HEK293 (cell line): ENCODE measurements around the gene VWA5B1.

Experiments used
- CTCF ChIA-PET: fragments of 350-600 bp; formaldehyde crosslinking; extraction: SDS; loops from one replicate; lab custom pipeline; 2021; ENCODE audit warnings: antibody characterized with exemption; lab: Yijun Ruan, JAX
- POLR2A ChIA-PET: fragments of 300-600 bp; formaldehyde crosslinking; extraction: SDS; loops from one replicate; lab custom pipeline; 2020; ENCODE audit warnings: antibody characterized with exemption, inconsistent platforms; lab: Yijun Ruan, JAX
- H3K27ac ChIP-seq: fragments of 200-500 bp; sonication (Bioruptor generic); 2 replicates; pipeline ENCODE4 v1.5.1; 2014; ENCODE audit warnings: low read depth, low read length, control low read depth, inconsistent platforms; ENCODE audit errors: extremely low read depth
- H3K36me3 ChIP-seq, 2 experiments: fragments of 200-500 bp in 1 of 2; sonication (Bioruptor generic) in 1 of 2; 1 replicate in 1 of 2; 2 replicates in 1 of 2; pipeline ENCODE4 v1.5.1; 2014 to 2017; ENCODE audit warnings: inconsistent platforms in 2 of 2, low read length in 2 of 2; ENCODE audit not compliant: control insufficient read depth in 2 of 2, insufficient read depth in 1 of 2
- H3K4me1 ChIP-seq: fragments of 200-500 bp; sonication (Bioruptor generic); 2 replicates; pipeline ENCODE4 v1.5.1; 2014; ENCODE audit warnings: mild to moderate bottlenecking, low read length, inconsistent platforms; ENCODE audit not compliant: control insufficient read depth, insufficient read depth
- H3K4me3 ChIP-seq: 2 replicates; pipeline ENCODE4 v1.5.1; 2011; ENCODE audit warnings: low read depth, mild to moderate bottlenecking, control low read depth, low read length, moderate library complexity
- H3K9me3 ChIP-seq: fragments of 200-500 bp; sonication (Bioruptor generic); 2 replicates; pipeline ENCODE4 v1.5.1; 2014; ENCODE audit warnings: low read depth, low read length, inconsistent platforms; ENCODE audit not compliant: control insufficient read depth, insufficient read depth
- GLIS2 ChIP-seq: fragments of 450-650 bp; formaldehyde crosslinking; IDR thresholded peaks from 2 replicates; pipeline ENCODE4 v1.5.1; 2016; ENCODE audit warnings: missing biosample characterization, missing genetic modification characterization
- HOXA7 ChIP-seq: sonication (generic); formaldehyde crosslinking; IDR thresholded peaks from 2 replicates; pipeline ENCODE4 v1.8.1; 2022; ENCODE audit warnings: missing genetic modification reagents, borderline replicate concordance
- HOXC10 ChIP-seq: sonication (generic); formaldehyde crosslinking; IDR thresholded peaks from 2 replicates; pipeline ENCODE4 v1.8.1; 2023; ENCODE audit warnings: mild to moderate bottlenecking, missing genetic modification reagents
- KLF10 ChIP-seq: fragments of 450-650 bp; IDR thresholded peaks from 2 replicates; pipeline ENCODE4 v1.5.1; 2018; ENCODE audit warnings: missing biosample characterization, mild to moderate bottlenecking, missing genetic modification characterization
- KLF7 ChIP-seq: fragments of 450-650 bp; formaldehyde crosslinking; IDR thresholded peaks from 2 replicates; pipeline ENCODE4 v1.5.1; 2016; ENCODE audit warnings: missing biosample characterization, missing genetic modification characterization, borderline replicate concordance
- MZF1 ChIP-seq: fragments of 450-650 bp; formaldehyde crosslinking; IDR thresholded peaks from 2 replicates; pipeline ENCODE4 v1.5.1; 2017; ENCODE audit warnings: missing biosample characterization, missing genetic modification characterization, borderline replicate concordance
- PRDM1 ChIP-seq: fragments of 450-650 bp; formaldehyde crosslinking; IDR thresholded peaks from 2 replicates; pipeline ENCODE4; 2016; ENCODE audit warnings: missing biosample characterization, missing genetic modification characterization
- RBAK ChIP-seq: fragments of 450-650 bp; formaldehyde crosslinking; IDR thresholded peaks from 2 replicates; pipeline ENCODE4 v1.5.1; 2016; ENCODE audit warnings: missing biosample characterization, missing genetic modification characterization
- ZBTB20 ChIP-seq: fragments of 450-650 bp; formaldehyde crosslinking; IDR thresholded peaks from 2 replicates; pipeline ENCODE4 v1.5.1; 2016; ENCODE audit warnings: missing biosample characterization, missing genetic modification characterization
- ZBTB21 ChIP-seq: fragments of 450-650 bp; formaldehyde crosslinking; IDR thresholded peaks from 2 replicates; pipeline ENCODE4 v1.5.1; 2017; ENCODE audit warnings: missing biosample characterization, missing genetic modification characterization
- ZNF138 ChIP-seq: fragments of 450-650 bp; formaldehyde crosslinking; IDR thresholded peaks from 2 replicates; pipeline ENCODE4 v1.5.1; 2016; ENCODE audit warnings: missing biosample characterization, missing genetic modification characterization, borderline replicate concordance
- ZNF211 ChIP-seq: fragments of 450-650 bp; formaldehyde crosslinking; IDR thresholded peaks from 2 replicates; pipeline ENCODE4 v1.5.1; 2016; ENCODE audit warnings: low read depth, missing biosample characterization, missing genetic modification characterization
- ZNF266 ChIP-seq: fragments of 450-650 bp; formaldehyde crosslinking; IDR thresholded peaks from 2 replicates; pipeline ENCODE4 v1.5.1; 2016; ENCODE audit warnings: missing biosample characterization, missing genetic modification characterization, low read depth
- ZNF335 ChIP-seq: fragments of 450-650 bp; formaldehyde crosslinking; conservative IDR thresholded peaks from 2 replicates; pipeline ENCODE4 v1.5.1; 2016; ENCODE audit warnings: missing biosample characterization, missing genetic modification characterization
- ZNF366 ChIP-seq: fragments of 450-650 bp; formaldehyde crosslinking; conservative IDR thresholded peaks from 2 replicates; pipeline ENCODE4 v1.5.1; 2016; ENCODE audit warnings: missing biosample characterization, missing genetic modification characterization
- ZNF48 ChIP-seq: fragments of 450-650 bp; formaldehyde crosslinking; IDR thresholded peaks from 2 replicates; pipeline ENCODE4 v1.5.1; 2016; ENCODE audit warnings: missing biosample characterization, missing genetic modification characterization
- ZNF544 ChIP-seq: fragments of 450-650 bp; formaldehyde crosslinking; IDR thresholded peaks from 2 replicates; pipeline ENCODE4 v1.5.0; 2017; ENCODE audit warnings: missing biosample characterization, missing genetic modification characterization
- ZNF548 ChIP-seq: fragments of 450-650 bp; formaldehyde crosslinking; IDR thresholded peaks from 2 replicates; pipeline ENCODE4 v1.5.1; 2016; ENCODE audit warnings: missing biosample characterization, missing genetic modification characterization
- ZNF76 ChIP-seq: fragments of 450-650 bp; formaldehyde crosslinking; IDR thresholded peaks from 2 replicates; pipeline ENCODE4; 2016; ENCODE audit warnings: low read depth, missing biosample characterization, missing genetic modification characterization, borderline replicate concordance
- ZNF785 ChIP-seq: fragments of 450-650 bp; formaldehyde crosslinking; IDR thresholded peaks from 2 replicates; pipeline ENCODE4 v1.5.1; 2016; ENCODE audit warnings: missing biosample characterization, missing genetic modification characterization
- ZNF792 ChIP-seq: fragments of 450-650 bp; formaldehyde crosslinking; IDR thresholded peaks from 2 replicates; pipeline ENCODE4 v1.5.1; 2016; ENCODE audit warnings: missing biosample characterization, missing genetic modification characterization
- TF ChIP-seq, protein P1 (sequence below): fragments of 450-650 bp; formaldehyde crosslinking; IDR thresholded peaks from 2 replicates; pipeline ENCODE4 v1.5.1; 2016; ENCODE audit warnings: missing biosample characterization, missing genetic modification characterization, borderline replicate concordance
- TF ChIP-seq, protein P2 (sequence below): fragments of 450-650 bp; formaldehyde crosslinking; IDR thresholded peaks from 2 replicates; pipeline ENCODE4; 2016; ENCODE audit warnings: missing biosample characterization, missing genetic modification characterization
- TF ChIP-seq, protein P3 (sequence below): fragments of 450-650 bp; formaldehyde crosslinking; IDR thresholded peaks from 2 replicates; pipeline ENCODE4 v1.5.1; 2017; ENCODE audit warnings: missing biosample characterization, missing genetic modification characterization
- TF ChIP-seq, protein P4 (sequence below): fragments of 450-650 bp; formaldehyde crosslinking; conservative IDR thresholded peaks from 2 replicates; pipeline ENCODE4 v1.5.1; 2016; ENCODE audit warnings: low read depth, missing biosample characterization, missing genetic modification characterization

The VWA5B1 gene

DNA sequence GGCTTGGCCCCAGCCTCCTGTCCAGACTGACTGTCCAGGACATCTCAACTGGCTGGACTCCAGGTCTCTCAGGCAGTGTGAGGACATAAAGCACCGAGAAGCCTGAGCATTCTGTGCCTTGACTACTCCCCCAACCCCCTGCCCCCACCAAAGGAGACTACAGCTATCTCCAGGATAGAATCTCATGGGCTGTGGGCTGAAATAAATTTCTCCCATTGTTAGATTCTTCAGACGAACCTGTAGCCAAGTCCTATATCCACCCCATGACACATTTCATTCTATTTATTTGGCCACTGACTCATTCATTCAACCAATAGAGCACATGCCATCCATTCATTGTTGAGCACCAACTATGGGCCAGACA is 11.4 kb downstream of the VWA5B1 start:
- POLR2A ChIA-PET: no interaction called here
- CTCF ChIA-PET: no interaction called here
- H3K9me3 ChIP-seq: no peaks in the 10 kb centered on the region
- no peak overlapping the region for H3K27ac ChIP-seq
- H3K36me3 ChIP-seq: no peaks in the 10 kb centered on the region
- H3K4me1 ChIP-seq: no peaks in the 10 kb centered on the region
- TF ChIP-seq ZNF76 (no peak), RBAK (tag by site-specific recombination) (no peak), ZNF266 (tag by site-specific recombination) (no peak), HOXA7 (CRISPR knock-in tag) (no peak), KLF10 (tag by site-specific recombination) (no peak), GLIS2 (no peak), ZBTB21 (tag by site-specific recombination) (no peak), HOXC10 (no peak), ZNF785 (no peak), PRDM1 (no peak), ZNF211 (no peak), MZF1 (no peak), ZNF48 (no peak), ZNF792 (tag by site-specific recombination) (no peak), ZNF544 (tag by site-specific recombination) (no peak), ZNF548 (tag by site-specific recombination) (no peak), ZBTB20 (tag by site-specific recombination) (no peak)
- TF ChIP-seq, protein P1, sequence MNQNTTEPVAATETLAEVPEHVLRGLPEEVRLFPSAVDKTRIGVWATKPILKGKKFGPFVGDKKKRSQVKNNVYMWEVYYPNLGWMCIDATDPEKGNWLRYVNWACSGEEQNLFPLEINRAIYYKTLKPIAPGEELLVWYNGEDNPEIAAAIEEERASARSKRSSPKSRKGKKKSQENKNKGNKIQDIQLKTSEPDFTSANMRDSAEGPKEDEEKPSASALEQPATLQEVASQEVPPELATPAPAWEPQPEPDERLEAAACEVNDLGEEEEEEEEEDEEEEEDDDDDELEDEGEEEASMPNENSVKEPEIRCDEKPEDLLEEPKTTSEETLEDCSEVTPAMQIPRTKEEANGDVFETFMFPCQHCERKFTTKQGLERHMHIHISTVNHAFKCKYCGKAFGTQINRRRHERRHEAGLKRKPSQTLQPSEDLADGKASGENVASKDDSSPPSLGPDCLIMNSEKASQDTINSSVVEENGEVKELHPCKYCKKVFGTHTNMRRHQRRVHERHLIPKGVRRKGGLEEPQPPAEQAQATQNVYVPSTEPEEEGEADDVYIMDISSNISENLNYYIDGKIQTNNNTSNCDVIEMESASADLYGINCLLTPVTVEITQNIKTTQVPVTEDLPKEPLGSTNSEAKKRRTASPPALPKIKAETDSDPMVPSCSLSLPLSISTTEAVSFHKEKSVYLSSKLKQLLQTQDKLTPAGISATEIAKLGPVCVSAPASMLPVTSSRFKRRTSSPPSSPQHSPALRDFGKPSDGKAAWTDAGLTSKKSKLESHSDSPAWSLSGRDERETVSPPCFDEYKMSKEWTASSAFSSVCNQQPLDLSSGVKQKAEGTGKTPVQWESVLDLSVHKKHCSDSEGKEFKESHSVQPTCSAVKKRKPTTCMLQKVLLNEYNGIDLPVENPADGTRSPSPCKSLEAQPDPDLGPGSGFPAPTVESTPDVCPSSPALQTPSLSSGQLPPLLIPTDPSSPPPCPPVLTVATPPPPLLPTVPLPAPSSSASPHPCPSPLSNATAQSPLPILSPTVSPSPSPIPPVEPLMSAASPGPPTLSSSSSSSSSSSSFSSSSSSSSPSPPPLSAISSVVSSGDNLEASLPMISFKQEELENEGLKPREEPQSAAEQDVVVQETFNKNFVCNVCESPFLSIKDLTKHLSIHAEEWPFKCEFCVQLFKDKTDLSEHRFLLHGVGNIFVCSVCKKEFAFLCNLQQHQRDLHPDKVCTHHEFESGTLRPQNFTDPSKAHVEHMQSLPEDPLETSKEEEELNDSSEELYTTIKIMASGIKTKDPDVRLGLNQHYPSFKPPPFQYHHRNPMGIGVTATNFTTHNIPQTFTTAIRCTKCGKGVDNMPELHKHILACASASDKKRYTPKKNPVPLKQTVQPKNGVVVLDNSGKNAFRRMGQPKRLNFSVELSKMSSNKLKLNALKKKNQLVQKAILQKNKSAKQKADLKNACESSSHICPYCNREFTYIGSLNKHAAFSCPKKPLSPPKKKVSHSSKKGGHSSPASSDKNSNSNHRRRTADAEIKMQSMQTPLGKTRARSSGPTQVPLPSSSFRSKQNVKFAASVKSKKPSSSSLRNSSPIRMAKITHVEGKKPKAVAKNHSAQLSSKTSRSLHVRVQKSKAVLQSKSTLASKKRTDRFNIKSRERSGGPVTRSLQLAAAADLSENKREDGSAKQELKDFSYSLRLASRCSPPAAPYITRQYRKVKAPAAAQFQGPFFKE: no peak
- TF ChIP-seq, protein P2, sequence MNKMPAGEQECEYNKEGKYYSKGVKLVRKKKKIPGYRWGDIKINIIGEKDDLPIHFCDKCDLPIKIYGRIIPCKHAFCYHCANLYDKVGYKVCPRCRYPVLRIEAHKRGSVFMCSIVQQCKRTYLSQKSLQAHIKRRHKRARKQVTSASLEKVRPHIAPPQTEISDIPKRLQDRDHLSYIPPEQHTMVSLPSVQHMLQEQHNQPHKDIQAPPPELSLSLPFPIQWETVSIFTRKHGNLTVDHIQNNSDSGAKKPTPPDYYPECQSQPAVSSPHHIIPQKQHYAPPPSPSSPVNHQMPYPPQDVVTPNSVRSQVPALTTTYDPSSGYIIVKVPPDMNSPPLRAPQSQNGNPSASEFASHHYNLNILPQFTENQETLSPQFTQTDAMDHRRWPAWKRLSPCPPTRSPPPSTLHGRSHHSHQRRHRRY: no peak
- TF ChIP-seq, protein P3, sequence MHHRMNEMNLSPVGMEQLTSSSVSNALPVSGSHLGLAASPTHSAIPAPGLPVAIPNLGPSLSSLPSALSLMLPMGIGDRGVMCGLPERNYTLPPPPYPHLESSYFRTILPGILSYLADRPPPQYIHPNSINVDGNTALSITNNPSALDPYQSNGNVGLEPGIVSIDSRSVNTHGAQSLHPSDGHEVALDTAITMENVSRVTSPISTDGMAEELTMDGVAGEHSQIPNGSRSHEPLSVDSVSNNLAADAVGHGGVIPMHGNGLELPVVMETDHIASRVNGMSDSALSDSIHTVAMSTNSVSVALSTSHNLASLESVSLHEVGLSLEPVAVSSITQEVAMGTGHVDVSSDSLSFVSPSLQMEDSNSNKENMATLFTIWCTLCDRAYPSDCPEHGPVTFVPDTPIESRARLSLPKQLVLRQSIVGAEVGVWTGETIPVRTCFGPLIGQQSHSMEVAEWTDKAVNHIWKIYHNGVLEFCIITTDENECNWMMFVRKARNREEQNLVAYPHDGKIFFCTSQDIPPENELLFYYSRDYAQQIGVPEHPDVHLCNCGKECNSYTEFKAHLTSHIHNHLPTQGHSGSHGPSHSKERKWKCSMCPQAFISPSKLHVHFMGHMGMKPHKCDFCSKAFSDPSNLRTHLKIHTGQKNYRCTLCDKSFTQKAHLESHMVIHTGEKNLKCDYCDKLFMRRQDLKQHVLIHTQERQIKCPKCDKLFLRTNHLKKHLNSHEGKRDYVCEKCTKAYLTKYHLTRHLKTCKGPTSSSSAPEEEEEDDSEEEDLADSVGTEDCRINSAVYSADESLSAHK (tag by site-specific recombination): no peak
- no peak overlapping the region for H3K4me3 ChIP-seq

DNA sequence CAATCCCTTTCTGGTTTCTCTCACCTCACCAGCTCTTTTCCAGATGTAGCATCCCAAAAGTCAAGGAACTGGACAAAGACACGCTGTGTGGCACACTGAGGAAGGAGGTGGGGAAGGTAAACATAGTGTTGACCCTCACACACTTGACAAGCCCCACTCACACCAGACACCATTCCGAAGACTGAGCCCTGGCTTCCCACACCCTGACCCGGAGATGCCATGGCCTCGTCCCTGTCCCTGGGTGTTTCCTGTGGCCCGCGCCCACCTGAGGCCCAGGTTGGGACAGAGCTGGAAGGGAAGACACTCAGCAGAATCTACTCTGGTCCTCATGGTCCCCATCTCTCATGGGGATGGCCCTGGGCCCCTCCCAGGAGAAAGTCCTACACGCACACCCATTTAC is 16.4 kb downstream of the VWA5B1 start:
- CTCF ChIA-PET: no interaction called here
- POLR2A ChIA-PET: no interaction called here
- TF ChIP-seq HOXA7 (CRISPR knock-in tag) (no peak), ZNF335 (tag by site-specific recombination) (no peak), ZNF138 (no peak), KLF7 (tag by site-specific recombination) (no peak), ZNF366 (tag by site-specific recombination) (no peak)
- TF ChIP-seq, protein P4, sequence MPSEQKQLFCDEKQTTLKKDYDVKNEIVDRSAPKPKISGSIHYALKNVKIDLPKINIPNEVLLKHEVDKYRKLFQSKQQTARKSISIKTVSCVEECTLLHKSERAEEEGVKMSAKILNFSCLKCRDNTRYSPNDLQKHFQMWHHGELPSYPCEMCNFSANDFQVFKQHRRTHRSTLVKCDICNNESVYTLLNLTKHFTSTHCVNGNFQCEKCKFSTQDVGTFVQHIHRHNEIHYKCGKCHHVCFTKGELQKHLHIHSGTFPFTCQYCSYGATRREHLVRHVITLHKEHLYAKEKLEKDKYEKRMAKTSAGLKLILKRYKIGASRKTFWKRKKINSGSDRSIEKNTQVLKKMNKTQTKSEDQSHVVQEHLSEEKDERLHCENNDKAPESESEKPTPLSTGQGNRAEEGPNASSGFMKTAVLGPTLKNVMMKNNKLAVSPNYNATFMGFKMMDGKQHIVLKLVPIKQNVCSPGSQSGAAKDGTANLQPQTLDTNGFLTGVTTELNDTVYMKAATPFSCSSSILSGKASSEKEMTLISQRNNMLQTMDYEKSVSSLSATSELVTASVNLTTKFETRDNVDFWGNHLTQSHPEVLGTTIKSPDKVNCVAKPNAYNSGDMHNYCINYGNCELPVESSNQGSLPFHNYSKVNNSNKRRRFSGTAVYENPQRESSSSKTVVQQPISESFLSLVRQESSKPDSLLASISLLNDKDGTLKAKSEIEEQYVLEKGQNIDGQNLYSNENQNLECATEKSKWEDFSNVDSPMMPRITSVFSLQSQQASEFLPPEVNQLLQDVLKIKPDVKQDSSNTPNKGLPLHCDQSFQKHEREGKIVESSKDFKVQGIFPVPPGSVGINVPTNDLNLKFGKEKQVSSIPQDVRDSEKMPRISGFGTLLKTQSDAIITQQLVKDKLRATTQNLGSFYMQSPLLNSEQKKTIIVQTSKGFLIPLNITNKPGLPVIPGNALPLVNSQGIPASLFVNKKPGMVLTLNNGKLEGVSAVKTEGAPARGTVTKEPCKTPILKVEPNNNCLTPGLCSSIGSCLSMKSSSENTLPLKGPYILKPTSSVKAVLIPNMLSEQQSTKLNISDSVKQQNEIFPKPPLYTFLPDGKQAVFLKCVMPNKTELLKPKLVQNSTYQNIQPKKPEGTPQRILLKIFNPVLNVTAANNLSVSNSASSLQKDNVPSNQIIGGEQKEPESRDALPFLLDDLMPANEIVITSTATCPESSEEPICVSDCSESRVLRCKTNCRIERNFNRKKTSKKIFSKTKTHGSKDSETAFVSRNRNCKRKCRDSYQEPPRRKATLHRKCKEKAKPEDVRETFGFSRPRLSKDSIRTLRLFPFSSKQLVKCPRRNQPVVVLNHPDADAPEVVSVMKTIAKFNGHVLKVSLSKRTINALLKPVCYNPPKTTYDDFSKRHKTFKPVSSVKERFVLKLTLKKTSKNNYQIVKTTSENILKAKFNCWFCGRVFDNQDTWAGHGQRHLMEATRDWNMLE (tag by site-specific recombination): no peak

More for the DNA sequence above, 16.4 kb downstream of the VWA5B1 start:
- H3K27ac ChIP-seq: no peak overlapping the region
- no peak overlapping the region for H3K4me3 ChIP-seq
- no peaks in the 10 kb centered on the region for H3K36me3 ChIP-seq
- H3K9me3 ChIP-seq: no peaks in the 10 kb centered on the region
- no peaks in the 10 kb centered on the region for H3K4me1 ChIP-seq
